WERI-Rb-1 (cell line): Measurements from ENCODE around the gene NOP58.
A peak's percentile ranks its signal among the peaks of the same experiment; 100 is the strongest.
"Not testable (repeated sequence)": the region's sequence is repeated elsewhere in the genome, so short reads cannot be mapped to it uniquely, and the experiment has no call there.

Experiments used
- DNase-seq: peaks from one replicate; pipeline ENCODE4 v3.0.0-alpha.2; 2020
- H3K27ac ChIP-seq: fragments of 250-450 bp; sonication (Bioruptor Pico); 2 replicates; pipeline ENCODE4 v1.5.1; 2020; ENCODE audit warnings: mild to moderate bottlenecking, moderate library complexity
- H3K27me3 ChIP-seq: fragments of 250-450 bp; sonication (Bioruptor Pico); 2 replicates; pipeline ENCODE4 v1.5.1; 2021; ENCODE audit warnings: mild to moderate bottlenecking, low read depth, moderate library complexity; ENCODE audit not compliant: insufficient read depth, severe bottlenecking
- H3K36me3 ChIP-seq: fragments of 250-450 bp; sonication (Bioruptor Pico); 2 replicates; pipeline ENCODE4 v1.5.1; 2020; ENCODE audit warnings: mild to moderate bottlenecking, moderate library complexity
- H3K4me3 ChIP-seq: 2 replicates; pipeline ENCODE4 v1.5.1; 2011; ENCODE audit warnings: low read depth, mild to moderate bottlenecking, control low read depth, low read length
- H3K9me3 ChIP-seq: fragments of 250-450 bp; sonication (Bioruptor Pico); 2 replicates; pipeline ENCODE4 v1.5.1; 2021; ENCODE audit warnings: mild to moderate bottlenecking, moderate library complexity; ENCODE audit not compliant: severe bottlenecking
- CTCF ChIP-seq: IDR thresholded peaks from 2 replicates; pipeline ENCODE4 v1.5.1; 2011; ENCODE audit warnings: low read depth, mild to moderate bottlenecking, control low read depth, inconsistent platforms, low read length

The NOP58 gene

GRCh38 chr2:202249521-202250253, 15.9 kb upstream of the NOP58 start:
- no peak for DNase-seq
- Histone ChIP-seq H3K4me3 (no peak overlapping the region), H3K27ac (no peak overlapping the region), H3K36me3 (no peaks in the 10 kb centered on the region), H3K9me3 (no peaks in the 10 kb centered on the region), H3K27me3 (no peaks in the 10 kb centered on the region)
- TF ChIP-seq CTCF = no peak

GRCh38 chr2:202251494-202251893, 14.1 kb upstream of the NOP58 start:
- DNase-seq = no peak
- TF ChIP-seq CTCF = no peak
- Histone ChIP-seq H3K27ac (no peak overlapping the region), H3K4me3 (no peak overlapping the region), H3K36me3 (no peaks in the 10 kb centered on the region), H3K27me3 (no peaks in the 10 kb centered on the region), H3K9me3 (no peaks in the 10 kb centered on the region)

GRCh38 chr2:202261531-202261930, 4.0 kb upstream of the NOP58 start:
- TF ChIP-seq CTCF = no peak
- Histone ChIP-seq H3K4me3 (no peak overlapping the region), H3K27ac (no peak overlapping the region), H3K9me3 (no peaks in the 10 kb centered on the region), H3K36me3 (peaks cover 7% of the 10 kb centered on the region), H3K27me3 (no peaks in the 10 kb centered on the region)
- no peak for DNase-seq

- no peaks in the 10 kb centered on the region for H3K9me3 ChIP-seq
- no peak for DNase-seq
- no peak overlapping the region for H3K27ac ChIP-seq
- 0 out of 2 replicates have a peak overlapping the region, but pooled peaks have one; percentile 100 for H3K4me3 ChIP-seq
- no peaks in the 10 kb centered on the region for H3K27me3 ChIP-seq
- peaks cover 21% of the 10 kb centered on the region for H3K36me3 ChIP-seq
- TF ChIP-seq CTCF = no peak
Observed at GRCh38 chr2:202267495-202267894, 1.9 kb downstream of the NOP58 start.

- Histone ChIP-seq H3K36me3 (peaks cover 21% of the 10 kb centered on the region), H3K27me3 (no peaks in the 10 kb centered on the region), H3K9me3 (no peaks in the 10 kb centered on the region), H3K27ac (no peak overlapping the region), H3K4me3 (no peak overlapping the region)
- no peak for TF ChIP-seq CTCF
- no peak for DNase-seq
Observed at GRCh38 chr2:202269585-202269984, 4.0 kb downstream of the NOP58 start.

- peaks cover 25% of the 10 kb centered on the region for H3K36me3 ChIP-seq
- H3K9me3 ChIP-seq = no peaks in the 10 kb centered on the region
- no peaks in the 10 kb centered on the region for H3K27me3 ChIP-seq
- DNase-seq = no peak
- no peak overlapping the region for H3K4me3 ChIP-seq
- no peak for TF ChIP-seq CTCF
- H3K27ac ChIP-seq = no peak overlapping the region
Observed at GRCh38 chr2:202270487-202270886, 4.9 kb downstream of the NOP58 start.

GRCh38 chr2:202276078-202276720, 10.6 kb downstream of the NOP58 start:
- peaks cover 57% of the 10 kb centered on the region for H3K36me3 ChIP-seq
- not testable (repeated sequence) for H3K27ac ChIP-seq, H3K27me3 ChIP-seq, H3K4me3 ChIP-seq, DNase-seq, H3K9me3 ChIP-seq
